A549 (cell line): ENCODE data around the gene RAD18.

Experiments
- BHLHE40 ChIP-seq: IDR thresholded peaks from 2 replicates; pipeline ENCODE4 v1.6.1; 2012; ENCODE audit warnings: low read depth, low read length, inconsistent platforms
- CTCF ChIP-seq: fragments of >200 bp; sonication (Bioruptor Twin); formaldehyde crosslinking; IDR thresholded peaks from 3 replicates; pipeline ENCODE4 v1.5.1; 2016
- MAX ChIP-seq: IDR thresholded peaks from 2 replicates; pipeline ENCODE4 v1.6.1; 2012
- NFE2L2 ChIP-seq: fragments of 150-350 bp; conservative IDR thresholded peaks from 2 replicates; pipeline ENCODE4 v1.6.1; 2014; ENCODE audit warnings: low read length
- PBX3 ChIP-seq: IDR thresholded peaks from 2 replicates; pipeline ENCODE4 v1.6.1; 2012
- POLR2A ChIP-seq: IDR thresholded peaks from 2 replicates; pipeline ENCODE4 v1.6.1; 2012; ENCODE audit warnings: mild to moderate bottlenecking, low read length
- RCOR1 ChIP-seq: fragments of 150-350 bp; IDR thresholded peaks from 2 replicates; pipeline ENCODE4 v1.6.1; 2014; ENCODE audit warnings: antibody characterized with exemption, low read length, low read depth
- USF2 ChIP-seq: fragments of 450-650 bp; IDR thresholded peaks from 2 replicates; pipeline ENCODE4 v1.6.1; 2014; ENCODE audit warnings: antibody characterized with exemption

- TF ChIP-seq RCOR1 (no peak), PBX3 (no peak), BHLHE40 (no peak), NFE2L2 (no peak), USF2 (no peak), POLR2A (no peak), CTCF (no peak), MAX (no peak)
These were observed 71.5 kb downstream of the RAD18 start for GRCh38 chr3:8891774-8892173.
